Loucy (cell line): ENCODE measurements around the gene CNTNAP4.

Experiments
- H2AFZ ChIP-seq: fragments of 200-600 bp; sonication (generic); 2 replicates; pipeline ENCODE4 v1.6.0; 2016; ENCODE audit warnings: antibody characterized with exemption, mild to moderate bottlenecking, low read length, moderate library complexity
- H3F3A ChIP-seq: fragments of 200-600 bp; 2 replicates; pipeline ENCODE4 v1.6.0; 2016; ENCODE audit warnings: antibody characterized with exemption, low read depth, mild to moderate bottlenecking
- H3K27me3 ChIP-seq: fragments of 200-600 bp; sonication (generic); 2 replicates; pipeline ENCODE4 v1.6.1; 2014; ENCODE audit warnings: low read length, mild to moderate bottlenecking; ENCODE audit not compliant: insufficient read depth, poor library complexity, severe bottlenecking
- H3K36me3 ChIP-seq: fragments of 200-600 bp; sonication (generic); 2 replicates; pipeline ENCODE4 v1.6.1; 2016; ENCODE audit warnings: low read length; ENCODE audit not compliant: insufficient read depth
- H3K4me1 ChIP-seq: fragments of 200-600 bp; sonication (generic); 2 replicates; pipeline ENCODE4 v1.5.1; 2014; ENCODE audit warnings: low read length, mild to moderate bottlenecking; ENCODE audit not compliant: insufficient read depth, poor library complexity, severe bottlenecking
- H3K4me2 ChIP-seq: fragments of 200-600 bp; sonication (generic); 2 replicates; pipeline ENCODE4 v1.6.0; 2014; ENCODE audit warnings: antibody characterized with exemption, low read length, low read depth, mild to moderate bottlenecking; ENCODE audit not compliant: poor library complexity, severe bottlenecking
- H3K4me3 ChIP-seq: fragments of 200-600 bp; sonication (generic); 2 replicates; pipeline ENCODE4 v1.5.1; 2014; ENCODE audit warnings: low read length, mild to moderate bottlenecking, mixed read lengths; ENCODE audit not compliant: poor library complexity, severe bottlenecking
- H3K79me2 ChIP-seq: fragments of 200-600 bp; sonication (generic); 2 replicates; pipeline ENCODE4 v1.6.1; 2014; ENCODE audit warnings: low read length; ENCODE audit not compliant: insufficient read depth
- H3K9ac ChIP-seq: fragments of 200-600 bp; sonication (generic); 2 replicates; pipeline ENCODE4 v1.6.0; 2014; ENCODE audit warnings: mild to moderate bottlenecking, low read depth, low read length, moderate library complexity; ENCODE audit not compliant: poor library complexity, severe bottlenecking
- H3K9me2 ChIP-seq: fragments of 200-600 bp; sonication (generic); replicated peaks from 2 replicates; pipeline ENCODE4 v1.6.1; 2016; ENCODE audit warnings: low read depth, low read length, mixed read lengths
- H3K9me3 ChIP-seq: fragments of 200-600 bp; sonication (generic); 2 replicates; pipeline ENCODE4 v1.6.1; 2014; ENCODE audit warnings: mild to moderate bottlenecking, antibody characterized with exemption, low read length, low read depth; ENCODE audit not compliant: insufficient read depth
- H4K20me1 ChIP-seq: fragments of 200-600 bp; sonication (generic); 2 replicates; pipeline ENCODE4 v1.6.0; 2014; ENCODE audit warnings: antibody characterized with exemption, low read length, mild to moderate bottlenecking; ENCODE audit not compliant: insufficient read depth, poor library complexity, severe bottlenecking
- CTCF ChIP-seq: fragments of 200-600 bp; sonication (generic); conservative IDR thresholded peaks from 2 replicates; pipeline ENCODE4 v1.5.1; 2014; ENCODE audit warnings: mild to moderate bottlenecking, antibody characterized with exemption, low read length
- EZH2phosphoT487 ChIP-seq: fragments of 200-600 bp; IDR thresholded peaks from 2 replicates; pipeline ENCODE4 v1.6.1; 2018; ENCODE audit warnings: antibody characterized with exemption, mild to moderate bottlenecking, moderate library complexity, borderline replicate concordance

The CNTNAP4 gene

GRCh38 chr16:76276745-76277438 lies at the start of gene CNTNAP4:
Gene CNTNAP4 (plus strand): TSS chr16:76277401. CDS start chr16:76277663, 262 bp downstream.
- Histone ChIP-seq H3K9me3 (no peaks in the 10 kb centered on the region), H3K9me2 (no peaks in the 10 kb centered on the region), H3K4me1 (no peaks in the 10 kb centered on the region), H3K4me2 (no peak within 1 kb of the TSS), H3K27me3 (no peaks in the 10 kb centered on the region), H3K36me3 (no peaks in the 10 kb centered on the region), H3K4me3 (no peak within 1 kb of the TSS), H4K20me1 (no peaks in the 10 kb centered on the region), H3K9ac (no peak within 1 kb of the TSS), H3K79me2 (no peaks in the 10 kb centered on the region), H3F3A (no peaks in the 10 kb centered on the region), H2AFZ (no peak within 1 kb of the TSS)
- TF ChIP-seq CTCF, result no peak
- TF ChIP-seq EZH2phosphoT487, result no peak

DNA sequence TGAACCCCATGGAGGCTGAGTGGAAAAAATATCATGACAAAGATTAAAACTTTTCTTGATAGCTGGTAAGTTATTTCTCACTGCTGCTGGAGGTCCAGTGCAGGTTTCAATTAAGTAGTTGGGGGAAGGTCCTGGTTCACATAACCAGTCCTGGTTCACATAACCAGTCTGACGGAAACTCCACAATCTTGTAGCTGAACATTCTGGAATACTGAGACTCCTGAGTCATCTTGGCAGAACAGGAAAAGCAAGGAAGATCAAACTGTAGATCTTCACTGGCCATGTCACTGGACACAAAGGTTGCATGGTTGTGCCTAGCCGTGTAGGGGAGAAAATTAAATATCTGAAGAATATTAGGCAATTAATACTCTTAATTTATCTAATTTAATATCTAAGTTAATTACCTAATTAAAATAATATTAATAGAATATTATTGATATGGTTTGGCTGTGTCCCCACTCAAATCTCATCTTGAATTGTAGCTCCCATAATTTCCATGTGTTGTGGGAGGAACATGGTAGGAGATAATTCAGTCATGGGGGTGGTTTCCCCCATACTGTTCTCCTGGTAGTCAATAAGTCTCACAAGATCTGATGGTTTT lies 48.6 kb upstream of the CNTNAP4 start:
- Histone ChIP-seq H3K4me3 (no peak overlapping the region), H3K79me2 (no peaks in the 10 kb centered on the region), H3K36me3 (no peaks in the 10 kb centered on the region), H3K4me1 (no peaks in the 10 kb centered on the region), H2AFZ (no peak overlapping the region), H3F3A (no peaks in the 10 kb centered on the region), H3K9ac (no peak overlapping the region), H3K4me2 (no peak overlapping the region), H3K27me3 (no peaks in the 10 kb centered on the region), H3K9me3 (no peaks in the 10 kb centered on the region), H3K9me2 (no peaks in the 10 kb centered on the region), H4K20me1 (no peaks in the 10 kb centered on the region)
- no peak for TF ChIP-seq CTCF
- TF ChIP-seq EZH2phosphoT487, result no peak

- no peak overlapping the region for H3K4me3 ChIP-seq
- H3K79me2 ChIP-seq, result no peaks in the 10 kb centered on the region
- H3K36me3 ChIP-seq, result no peaks in the 10 kb centered on the region
These were observed 44.5 kb upstream of the CNTNAP4 start for GRCh38 chr16:76232704-76233103.

More at GRCh38 chr16:76232704-76233103, 44.5 kb upstream of the CNTNAP4 start:
- Histone ChIP-seq H3K4me1 (no peaks in the 10 kb centered on the region), H2AFZ (no peak overlapping the region), H3K27me3 (no peaks in the 10 kb centered on the region), H3K9me2 (no peaks in the 10 kb centered on the region), H3K4me2 (no peak overlapping the region), H3F3A (no peaks in the 10 kb centered on the region), H3K9ac (no peak overlapping the region), H3K9me3 (no peaks in the 10 kb centered on the region), H4K20me1 (no peaks in the 10 kb centered on the region)
- no peak for TF ChIP-seq EZH2phosphoT487
- TF ChIP-seq CTCF, result no peak
